ENCODE results near the gene MPV17L.

DNA sequence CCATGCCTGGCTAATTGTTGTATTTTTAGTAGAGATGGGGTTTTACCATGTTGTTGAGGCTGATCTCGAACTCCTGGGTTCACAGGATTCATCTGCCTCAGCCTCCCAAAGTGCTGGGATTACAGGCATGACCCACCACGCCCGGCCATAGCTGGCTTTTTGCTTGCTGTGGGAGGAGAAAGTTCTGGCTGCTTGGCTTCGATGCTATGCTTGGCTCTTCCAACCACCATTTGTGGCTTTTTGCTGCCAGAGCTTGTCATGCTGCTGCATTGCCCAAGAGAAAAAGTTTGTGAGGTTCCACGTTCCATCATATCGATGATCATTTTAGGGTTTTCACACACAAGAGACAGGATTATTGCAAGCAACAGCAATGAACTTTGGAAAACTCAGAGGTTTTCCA is 55.1 kb downstream of the MPV17L start:
- TF ChIP-seq, protein P1, sequence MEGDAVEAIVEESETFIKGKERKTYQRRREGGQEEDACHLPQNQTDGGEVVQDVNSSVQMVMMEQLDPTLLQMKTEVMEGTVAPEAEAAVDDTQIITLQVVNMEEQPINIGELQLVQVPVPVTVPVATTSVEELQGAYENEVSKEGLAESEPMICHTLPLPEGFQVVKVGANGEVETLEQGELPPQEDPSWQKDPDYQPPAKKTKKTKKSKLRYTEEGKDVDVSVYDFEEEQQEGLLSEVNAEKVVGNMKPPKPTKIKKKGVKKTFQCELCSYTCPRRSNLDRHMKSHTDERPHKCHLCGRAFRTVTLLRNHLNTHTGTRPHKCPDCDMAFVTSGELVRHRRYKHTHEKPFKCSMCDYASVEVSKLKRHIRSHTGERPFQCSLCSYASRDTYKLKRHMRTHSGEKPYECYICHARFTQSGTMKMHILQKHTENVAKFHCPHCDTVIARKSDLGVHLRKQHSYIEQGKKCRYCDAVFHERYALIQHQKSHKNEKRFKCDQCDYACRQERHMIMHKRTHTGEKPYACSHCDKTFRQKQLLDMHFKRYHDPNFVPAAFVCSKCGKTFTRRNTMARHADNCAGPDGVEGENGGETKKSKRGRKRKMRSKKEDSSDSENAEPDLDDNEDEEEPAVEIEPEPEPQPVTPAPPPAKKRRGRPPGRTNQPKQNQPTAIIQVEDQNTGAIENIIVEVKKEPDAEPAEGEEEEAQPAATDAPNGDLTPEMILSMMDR (IDR thresholded peaks at IDR 0.05): no peak
- TF ChIP-seq POLR2A (IDR thresholded peaks at IDR 0.05): no peak

All from body of pancreas (tissue), 4 donors.